A673 (cell line): ENCODE measurements around the gene PPFIBP1. TPM values are rescaled to one million over a fixed set of nuclear protein-coding genes. Genes with fewer than 3 reads are reported as not detected.

Experiments
- BruUV-seq: library from RNA; stranded (reverse); fragments of 400-500 nt; replicated peaks from 2 replicates; lab custom pipeline; 2021; lab: Mats Ljungman, UMichigan
- CTCF ChIA-PET: fragments of 300-600 bp; sonication (Branson Sonifier 250); formaldehyde crosslinking; loops from one replicate; lab custom pipeline; 2022; ENCODE audit warnings: antibody characterized with exemption; lab: Charles Lee
- POLR2A ChIA-PET: fragments of 300-600 bp; sonication (Branson Sonifier 250); formaldehyde crosslinking; loops from one replicate; lab custom pipeline; 2022; ENCODE audit warnings: antibody characterized with exemption; ENCODE audit not compliant: low non-redundant PET; lab: Charles Lee
- DNase-seq: peaks from one replicate; pipeline ENCODE4 v3.0.0-alpha.2; 2015; ENCODE audit warnings: low spot score
- H3K27ac ChIP-seq: fragments of 200-600 bp; sonication (generic); 2 replicates; pipeline ENCODE4 v1.5.1; 2016; ENCODE audit warnings: mixed run types, low read depth, mild to moderate bottlenecking, mixed read lengths, antibody characterized with exemption, low read length; ENCODE audit not compliant: poor library complexity, severe bottlenecking
- H3K27me3 ChIP-seq: fragments of 200-600 bp; sonication (generic); replicated peaks from 2 replicates; pipeline ENCODE4 v1.6.1; 2017; ENCODE audit warnings: mixed run types, low read depth, mild to moderate bottlenecking, mixed read lengths, antibody characterized with exemption, low read length; ENCODE audit not compliant: insufficient read depth, poor library complexity
- H3K36me3 ChIP-seq: fragments of 200-600 bp; sonication (generic); 2 replicates; pipeline ENCODE4 v1.6.1; 2016; ENCODE audit warnings: mixed run types, mild to moderate bottlenecking, mixed read lengths, antibody characterized with exemption, low read length; ENCODE audit not compliant: insufficient read depth, poor library complexity, severe bottlenecking
- H3K4me1 ChIP-seq: fragments of 200-600 bp; sonication (generic); 2 replicates; pipeline ENCODE4 v1.6.1; 2017; ENCODE audit warnings: mixed run types, mild to moderate bottlenecking, mixed read lengths, antibody characterized with exemption, low read length; ENCODE audit not compliant: insufficient read depth, poor library complexity, severe bottlenecking
- H3K4me3 ChIP-seq: fragments of 200-600 bp; sonication (generic); 2 replicates; pipeline ENCODE4 v1.5.1; 2016; ENCODE audit warnings: low read depth, mixed run types, mild to moderate bottlenecking, mixed read lengths, low read length; ENCODE audit not compliant: poor library complexity, severe bottlenecking
- H3K9me3 ChIP-seq: fragments of 200-600 bp; sonication (generic); 2 replicates; pipeline ENCODE4 v1.6.1; 2016; ENCODE audit warnings: mixed run types, low read depth, mild to moderate bottlenecking, mixed read lengths, antibody characterized with exemption, low read length; ENCODE audit not compliant: poor library complexity, severe bottlenecking
- CTCF ChIP-seq: fragments of 300-800, 200-600 bp; sonication (generic); conservative IDR thresholded peaks from 2 replicates; pipeline ENCODE4 v1.5.1; 2017; ENCODE audit warnings: low read depth, mild to moderate bottlenecking, antibody characterized with exemption, low read length, moderate library complexity, mixed read lengths
- EZH2 ChIP-seq: fragments of 200-600 bp; sonication (generic); IDR thresholded peaks from 2 replicates; pipeline ENCODE4 v1.6.1; 2017; ENCODE audit warnings: borderline replicate concordance, low read depth, mild to moderate bottlenecking, mixed read lengths, antibody characterized with exemption, low read length; ENCODE audit not compliant: poor library complexity, severe bottlenecking
- intact Hi-C: fragments of 100-400 bp; cut with micrococcal nuclease; formaldehyde crosslinking; loops from one replicate; pipeline ENCODE4 v1.10.0; 2022; ENCODE audit not compliant: unreplicated experiment
- total RNA-seq: library from RNA; stranded (reverse); gene quantifications from 2 replicates; pipeline ENCODE4 v1.2.3, GENCODE V29; 2021

Gene PPFIBP1
- total RNA-seq, 1 experiment from 2014 or later, result 41.2 TPM

GRCh38 chr12:27511723-27512045 lies 12.3 kb upstream of the PPFIBP1 start:
- ChIA-PET CTCF (no interaction called here), POLR2A (no interaction called here)
- no TSS peak for BruUV-seq
- Histone ChIP-seq H3K9me3 (no peaks in the 10 kb centered on the region), H3K27ac (no peak overlapping the region), H3K4me3 (no peak overlapping the region), H3K27me3 (no peaks in the 10 kb centered on the region), H3K36me3 (no peaks in the 10 kb centered on the region), H3K4me1 (no peaks in the 10 kb centered on the region)
- no peak for TF ChIP-seq CTCF
- TF ChIP-seq EZH2, result no peak
- intact Hi-C loops, result no loop called here
- DNase-seq, result no peak

DNA sequence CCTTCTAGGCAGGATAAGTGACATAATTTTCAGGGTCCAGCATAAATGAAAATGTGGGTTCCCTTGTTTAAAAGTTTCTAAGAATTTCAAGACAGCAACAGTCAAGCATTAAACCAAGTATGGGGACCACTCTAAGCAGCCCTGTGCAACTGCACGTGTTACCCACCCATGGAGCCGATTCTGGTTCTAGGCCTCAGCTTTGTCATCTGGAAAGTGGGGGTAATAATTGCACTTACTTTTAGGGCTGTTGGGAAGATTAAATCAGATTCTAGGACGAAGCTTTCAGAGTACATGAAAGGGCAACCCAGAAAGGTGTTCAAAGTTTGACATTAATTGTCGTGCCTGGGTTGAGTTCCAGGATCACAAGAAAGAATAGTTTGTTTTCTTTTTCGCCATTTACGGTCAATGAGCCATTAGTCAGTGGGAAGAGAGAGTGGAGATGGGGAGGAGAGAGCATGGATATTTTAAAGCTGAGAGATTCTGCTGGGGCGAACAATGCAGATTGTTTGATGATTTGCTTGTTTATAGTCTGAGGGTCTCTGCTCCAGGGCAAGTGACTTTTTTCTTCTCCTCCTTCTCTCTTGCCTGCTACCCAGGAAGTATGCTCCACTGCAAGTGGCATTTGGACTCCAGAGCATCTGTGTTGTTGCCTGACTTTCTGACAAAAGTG lies 10.7 kb upstream of the PPFIBP1 start:
- DNase-seq, result no peak

GRCh38 chr12:27515671-27516070 lies 8.3 kb upstream of the PPFIBP1 start:
- H3K36me3 ChIP-seq, result no peaks in the 10 kb centered on the region
- TF ChIP-seq EZH2 (no peak), CTCF (no peak)
- no TSS peak for BruUV-seq
- no peak overlapping the region for H3K4me3 ChIP-seq
- intact Hi-C loops, result no loop called here
- no peaks in the 10 kb centered on the region for H3K27me3 ChIP-seq
- peaks cover 2% of the 10 kb centered on the region for H3K4me1 ChIP-seq
- no peak overlapping the region for H3K27ac ChIP-seq
- ChIA-PET CTCF (no interaction called here), POLR2A (no interaction called here)
- no peaks in the 10 kb centered on the region for H3K9me3 ChIP-seq
- no peak for DNase-seq

More for the DNA sequence above, 10.7 kb upstream of the PPFIBP1 start:
- Histone ChIP-seq H3K27me3 (no peaks in the 10 kb centered on the region), H3K27ac (no peak overlapping the region), H3K36me3 (no peaks in the 10 kb centered on the region), H3K9me3 (no peaks in the 10 kb centered on the region), H3K4me3 (no peak overlapping the region), H3K4me1 (no peaks in the 10 kb centered on the region)
- CTCF ChIA-PET, result no interaction called here
- BruUV-seq, result no TSS peak
- intact Hi-C loops, result no loop called here
- TF ChIP-seq CTCF, result no peak
- POLR2A ChIA-PET, result no interaction called here
